Hepatocyte (in vitro differentiated cells): ENCODE measurements around the gene ADGRL3. TPM values are rescaled to one million over a fixed set of nuclear protein-coding genes. Genes with fewer than 3 reads are reported as not detected.

Experiments
- DNase-seq: peaks from one replicate; pipeline ENCODE4 v3.0.0-alpha.2; 2016; ENCODE audit warnings: low spot score
- H2AFZ ChIP-seq: fragments of 200-600 bp; sonication (generic); 2 replicates; pipeline ENCODE4 v1.6.0; 2016; ENCODE audit warnings: antibody characterized with exemption, mild to moderate bottlenecking
- H3K27ac ChIP-seq: fragments of 200-600 bp; sonication (generic); 2 replicates; pipeline ENCODE4 v1.5.1; 2016; ENCODE audit warnings: mild to moderate bottlenecking
- H3K27me3 ChIP-seq: fragments of 200-600 bp; sonication (generic); 2 replicates; pipeline ENCODE4 v1.6.1; 2016
- H3K36me3 ChIP-seq: fragments of 200-600 bp; sonication (generic); replicated peaks from 2 replicates; pipeline ENCODE4 v1.5.1; 2016; ENCODE audit warnings: low read depth; ENCODE audit not compliant: insufficient read depth
- H3K4me1 ChIP-seq: fragments of 200-600 bp; sonication (generic); 2 replicates; pipeline ENCODE4 v1.5.1; 2016; ENCODE audit warnings: mild to moderate bottlenecking, moderate library complexity; ENCODE audit not compliant: insufficient read depth
- H3K4me2 ChIP-seq: fragments of 200-600 bp; sonication (generic); 2 replicates; pipeline ENCODE4 v1.6.0; 2016
- H3K4me3 ChIP-seq: fragments of 200-600 bp; sonication (generic); 2 replicates; pipeline ENCODE4 v1.5.1; 2016; ENCODE audit warnings: mild to moderate bottlenecking
- H3K79me2 ChIP-seq: fragments of 200-600 bp; sonication (generic); 2 replicates; pipeline ENCODE4 v1.6.0; 2017; ENCODE audit warnings: mild to moderate bottlenecking
- H3K9me2 ChIP-seq: fragments of 200-600 bp; sonication (generic); replicated peaks from 2 replicates; pipeline ENCODE4 v1.6.0; 2017; ENCODE audit warnings: mild to moderate bottlenecking; ENCODE audit not compliant: insufficient read depth
- H3K9me3 ChIP-seq: fragments of 200-600 bp; sonication (generic); 2 replicates; pipeline ENCODE4 v1.5.1; 2016; ENCODE audit warnings: low read depth, mild to moderate bottlenecking
- H4K20me1 ChIP-seq: fragments of 200-600 bp; sonication (generic); 2 replicates; pipeline ENCODE4 v1.6.0; 2016; ENCODE audit warnings: mild to moderate bottlenecking; ENCODE audit not compliant: insufficient read depth, poor library complexity, severe bottlenecking
- CTCF ChIP-seq: fragments of 200-600 bp; sonication (generic); IDR thresholded peaks from 2 replicates; pipeline ENCODE4 v1.5.1; 2016; ENCODE audit warnings: antibody characterized with exemption, mild to moderate bottlenecking; ENCODE audit not compliant: poor library complexity
- EZH2 ChIP-seq: fragments of 200-600 bp; sonication (generic); IDR thresholded peaks from 2 replicates; pipeline ENCODE4 v1.6.1; 2016; ENCODE audit warnings: antibody characterized with exemption, mild to moderate bottlenecking, borderline replicate concordance
- EZH2phosphoT487 ChIP-seq: fragments of 200-600 bp; sonication (generic); IDR thresholded peaks from one replicate; pipeline ENCODE4 v1.6.1; 2018; ENCODE audit warnings: antibody characterized with exemption, mild to moderate bottlenecking, low read depth, moderate library complexity; ENCODE audit not compliant: unreplicated experiment, severe bottlenecking
- WGBS: methylation state at CpG from one replicate; pipeline ENCODE4 v1.1.6; 2016; ENCODE audit warnings: low lambda C conversion rate; ENCODE audit errors: missing lambda C conversion rate; 5-methylcytosine and 5-hydroxymethylcytosine counted together
- polyA plus RNA-seq: library from polyadenylated mRNA; unstranded; fragments of >200 nt; fragmentation: Nextera tagmentation; extraction: Ambion mirVana; gene quantifications from 2 replicates; pipeline ENCODE4 v1.2.1, GENCODE V29; 2016
- total RNA-seq: library from RNA; depleted of rRNA; stranded (reverse); fragments of >200 nt; gene quantifications from 2 replicates; pipeline ENCODE4 v1.2.3, GENCODE V29; 2014

ADGRL3 gene
- total and polyA plus RNA-seq, 2 experiments from 2014 or later: 4.4 to 21.2 TPM

- Histone ChIP-seq H3K4me2 (no peak overlapping the region), H3K79me2 (no peaks in the 10 kb centered on the region)
Measured at GRCh38 chr4:61614231-61614630, 414.1 kb downstream of the ADGRL3 start.

GRCh38 chr4:61619528-61619927 lies 419.4 kb downstream of the ADGRL3 start:
- Histone ChIP-seq H3K79me2 (no peaks in the 10 kb centered on the region), H2AFZ (no peak overlapping the region), H3K36me3 (no peaks in the 10 kb centered on the region), H3K27ac (no peak overlapping the region), H3K9me3 (no peaks in the 10 kb centered on the region), H3K4me1 (no peaks in the 10 kb centered on the region), H4K20me1 (no peaks in the 10 kb centered on the region), H3K4me2 (no peak overlapping the region), H3K27me3 (no peaks in the 10 kb centered on the region), H3K4me3 (no peak overlapping the region), H3K9me2 (no peaks in the 10 kb centered on the region)
- no peak for DNase-seq
- TF ChIP-seq EZH2 (no peak), CTCF (peak; percentile 13)
- WGBS: 83% methylated on average over 4 of the region's 4 CpGs

More at GRCh38 chr4:61614231-61614630, 414.1 kb downstream of the ADGRL3 start:
- no peaks in the 10 kb centered on the region for H3K9me2 ChIP-seq
- H3K4me3 ChIP-seq: no peak overlapping the region
- DNase-seq: no peak
- no peak overlapping the region for H2AFZ ChIP-seq
- H3K27ac ChIP-seq: no peak overlapping the region
- no peaks in the 10 kb centered on the region for H3K9me3 ChIP-seq
- no peaks in the 10 kb centered on the region for H3K36me3 ChIP-seq
- H3K4me1 ChIP-seq: no peaks in the 10 kb centered on the region
- no peak for TF ChIP-seq CTCF
- TF ChIP-seq EZH2phosphoT487: no peak
- TF ChIP-seq EZH2: no peak
- no peaks in the 10 kb centered on the region for H3K27me3 ChIP-seq
- H4K20me1 ChIP-seq: no peaks in the 10 kb centered on the region

GRCh38 chr4:61628282-61628681 lies 428.2 kb downstream of the ADGRL3 start:
- no peaks in the 10 kb centered on the region for H3K79me2 ChIP-seq
- 95% methylated on average over 1 of the region's 1 CpG for WGBS
- no peak overlapping the region for H3K4me3 ChIP-seq
- no peak overlapping the region for H3K27ac ChIP-seq
- no peak overlapping the region for H2AFZ ChIP-seq
- H3K27me3 ChIP-seq: no peaks in the 10 kb centered on the region
- H4K20me1 ChIP-seq: no peaks in the 10 kb centered on the region
- peak overlapping the region; percentile 47 for H3K4me2 ChIP-seq
- TF ChIP-seq EZH2phosphoT487: no peak
- no peak for TF ChIP-seq EZH2
- no peak for TF ChIP-seq CTCF
- no peak for DNase-seq
- no peaks in the 10 kb centered on the region for H3K9me2 ChIP-seq
- peaks cover 4% of the 10 kb centered on the region for H3K4me1 ChIP-seq
- H3K36me3 ChIP-seq: no peaks in the 10 kb centered on the region
- H3K9me3 ChIP-seq: no peaks in the 10 kb centered on the region

- DNase-seq: peak; percentile 24
- no peaks in the 10 kb centered on the region for H3K79me2 ChIP-seq
- no peak overlapping the region for H3K27ac ChIP-seq
- TF ChIP-seq CTCF (no peak), EZH2phosphoT487 (no peak), EZH2 (no peak)
- no peaks in the 10 kb centered on the region for H3K9me2 ChIP-seq
- H3K36me3 ChIP-seq: no peaks in the 10 kb centered on the region
- H3K9me3 ChIP-seq: no peaks in the 10 kb centered on the region
- H4K20me1 ChIP-seq: no peaks in the 10 kb centered on the region
- H3K4me2 ChIP-seq: peak overlapping the region; percentile 47
- no peak overlapping the region for H3K4me3 ChIP-seq
- H3K27me3 ChIP-seq: no peaks in the 10 kb centered on the region
- H2AFZ ChIP-seq: no peak overlapping the region
- peaks cover 4% of the 10 kb centered on the region for H3K4me1 ChIP-seq
- WGBS: 86% methylated on average over 1 of the region's 1 CpG
Measured at GRCh38 chr4:61628727-61629126, 428.6 kb downstream of the ADGRL3 start.
